WTC11 (cell line): ENCODE results near the gene HCFC1. TPM values are rescaled to one million over a fixed set of nuclear protein-coding genes. Genes with fewer than 3 reads are reported as not detected.
A peak's percentile ranks its signal among the peaks of the same experiment; 100 is the strongest.

ENCODE experiments used
- ATAC-seq: fragments of 200-7000 bp; cut with Tn5 transposase; 2 replicates; pipeline ENCODE4 v1.10.0; 2021; ENCODE audit warnings: mild to moderate bottlenecking, moderate library complexity
- CTCF ChIA-PET: fragments of 300-600 bp; sonication (Branson Sonifier 250); formaldehyde crosslinking; loops from one replicate; lab custom pipeline; 2021; ENCODE audit warnings: antibody characterized with exemption; lab: Charles Lee
- POLR2A ChIA-PET: fragments of 350-600 bp; sonication (Branson Sonifier 250); formaldehyde crosslinking; loops from one replicate; lab custom pipeline; 2021; ENCODE audit warnings: antibody characterized with exemption; lab: Charles Lee
- DNase-seq: peaks from one replicate; pipeline ENCODE4 v3.0.0; 2021; ENCODE audit warnings: low spot score
- H3K27ac Mint-ChIP-seq: 2 replicates; pipeline ENCODE4 v1.8.0; 2021; ENCODE audit warnings: mixed read lengths
- H3K27me3 Mint-ChIP-seq: 2 replicates; pipeline ENCODE4 v1.8.0; 2021; ENCODE audit warnings: low read depth, mild to moderate bottlenecking, moderate library complexity, mixed read lengths
- H3K36me3 Mint-ChIP-seq: 2 replicates; pipeline ENCODE4 v1.8.0; 2021; ENCODE audit warnings: mixed read lengths
- H3K4me1 Mint-ChIP-seq: 2 replicates; pipeline ENCODE4 v1.8.0; 2022; ENCODE audit warnings: mixed read lengths
- H3K4me3 Mint-ChIP-seq: 2 replicates; pipeline ENCODE4 v1.8.0; 2021; ENCODE audit warnings: mild to moderate bottlenecking, moderate library complexity, mixed read lengths
- H3K9me3 Mint-ChIP-seq: 2 replicates; pipeline ENCODE4 v1.8.0; 2021; ENCODE audit warnings: mixed read lengths
- FOXP1 ChIP-seq: sonication (generic); formaldehyde crosslinking; IDR thresholded peaks from 2 replicates; pipeline ENCODE4 v1.8.0; 2022; ENCODE audit warnings: missing genetic modification reagents, mild to moderate bottlenecking, moderate library complexity, borderline replicate concordance
- JUN ChIP-seq: sonication (generic); formaldehyde crosslinking; IDR thresholded peaks from 2 replicates; pipeline ENCODE4 v1.8.0; 2023; ENCODE audit warnings: mild to moderate bottlenecking, missing genetic modification reagents
- NFATC4 ChIP-seq: fragments of 250-450 bp; sonication (Bioruptor Pico); IDR thresholded peaks from 2 replicates; pipeline ENCODE4 v1.9.0; 2021; ENCODE audit warnings: mild to moderate bottlenecking
- NFE2L1 ChIP-seq: sonication (generic); formaldehyde crosslinking; IDR thresholded peaks from 2 replicates; pipeline ENCODE4 v1.8.1; 2023; ENCODE audit warnings: missing genetic modification reagents
- SP1 ChIP-seq: sonication (generic); formaldehyde crosslinking; conservative IDR thresholded peaks from 2 replicates; pipeline ENCODE4 v1.8.1; 2022; ENCODE audit warnings: missing genetic modification reagents
- TP53 ChIP-seq: sonication (generic); formaldehyde crosslinking; IDR thresholded peaks from 2 replicates; pipeline ENCODE4 v1.8.1; 2023; ENCODE audit warnings: mild to moderate bottlenecking, missing genetic modification reagents
- ZNF219 ChIP-seq: sonication (generic); formaldehyde crosslinking; IDR thresholded peaks from 2 replicates; pipeline ENCODE4 v1.8.0; 2023; ENCODE audit warnings: missing genetic modification reagents, mild to moderate bottlenecking, borderline replicate concordance
- ZNF232 ChIP-seq: sonication (generic); formaldehyde crosslinking; IDR thresholded peaks from 2 replicates; pipeline ENCODE4 v1.8.0; 2022; ENCODE audit warnings: mild to moderate bottlenecking, missing genetic modification reagents
- ZNF263 ChIP-seq: sonication (generic); formaldehyde crosslinking; IDR thresholded peaks from 2 replicates; pipeline ENCODE4 v1.8.1; 2022; ENCODE audit warnings: low read depth, mild to moderate bottlenecking, moderate library complexity, missing genetic modification reagents
- ZNF671 ChIP-seq: fragments of 250-450 bp; sonication (Bioruptor Pico); IDR thresholded peaks from 2 replicates; pipeline ENCODE4 v1.8.0; 2021; ENCODE audit warnings: mild to moderate bottlenecking
- total RNA-seq: library from RNA; stranded (reverse); gene quantifications from 3 replicates; pipeline ENCODE4 v1.2.3, GENCODE V29; 2021
- TF ChIP-seq, protein P1 (sequence below): sonication (generic); formaldehyde crosslinking; IDR thresholded peaks from 2 replicates; pipeline ENCODE4 v1.8.1; 2023; ENCODE audit warnings: mild to moderate bottlenecking, missing genetic modification reagents, moderate library complexity
- TF ChIP-seq, protein P2 (sequence below): fragments of 200-600 bp; IDR thresholded peaks from 2 replicates; pipeline ENCODE4 v1.8.0; 2022; ENCODE audit warnings: antibody characterized with exemption
- TF ChIP-seq, protein P3 (sequence below): fragments of 250-450 bp; sonication (Bioruptor Pico); IDR thresholded peaks from 2 replicates; pipeline ENCODE4 v1.9.0; 2021; ENCODE audit warnings: moderate library complexity, mild to moderate bottlenecking, inconsistent platforms, borderline replicate concordance
- TF ChIP-seq, protein P4 (sequence below): sonication (generic); formaldehyde crosslinking; IDR thresholded peaks from 2 replicates; pipeline ENCODE4 v1.8.0; 2022; ENCODE audit warnings: mild to moderate bottlenecking, missing genetic modification reagents
- TF ChIP-seq, protein P5 (sequence below): sonication (generic); formaldehyde crosslinking; conservative IDR thresholded peaks from 2 replicates; pipeline ENCODE4 v1.8.1; 2022; ENCODE audit warnings: mild to moderate bottlenecking, missing genetic modification reagents
- TF ChIP-seq, protein P6 (sequence below): sonication (generic); formaldehyde crosslinking; IDR thresholded peaks from 2 replicates; pipeline ENCODE4 v1.8.1; 2022; ENCODE audit warnings: mild to moderate bottlenecking, moderate library complexity, missing genetic modification reagents
- TF ChIP-seq, protein P7 (sequence below): sonication (generic); formaldehyde crosslinking; IDR thresholded peaks from 2 replicates; pipeline ENCODE4 v1.8.0; 2022; ENCODE audit warnings: missing genetic modification reagents
- TF ChIP-seq, protein P8 (sequence below): sonication (generic); formaldehyde crosslinking; conservative IDR thresholded peaks from 2 replicates; pipeline ENCODE4 v1.8.1; 2023; ENCODE audit warnings: mild to moderate bottlenecking, low read depth, missing genetic modification reagents, moderate library complexity
- TF ChIP-seq, protein P9 (sequence below): sonication (generic); formaldehyde crosslinking; IDR thresholded peaks from 2 replicates; pipeline ENCODE4 v1.8.1; 2023; ENCODE audit warnings: mild to moderate bottlenecking, missing genetic modification reagents
- TF ChIP-seq, protein P10 (sequence below): sonication (generic); formaldehyde crosslinking; IDR thresholded peaks from 2 replicates; pipeline ENCODE4 v1.8.0; 2022; ENCODE audit warnings: mild to moderate bottlenecking, missing genetic modification reagents

Gene HCFC1
- total RNA-seq, 1 experiment from 2014 or later = 130 TPM

DNA sequence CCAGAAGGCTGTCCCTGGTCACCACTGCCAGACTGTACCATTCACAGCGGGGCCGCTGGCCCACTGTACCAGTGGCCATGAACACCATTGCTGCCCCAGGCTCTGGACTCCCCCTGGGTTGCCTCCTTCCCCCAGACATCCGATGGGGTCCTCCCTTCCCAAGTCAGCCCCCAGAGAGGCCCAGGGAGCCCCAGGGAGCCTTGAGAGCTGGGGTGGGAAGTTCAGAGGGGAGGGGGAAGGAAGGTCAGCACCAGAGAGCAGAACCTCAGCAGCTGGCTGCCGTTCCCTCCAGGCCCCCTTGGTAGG, 45.1 kb downstream of the HCFC1 start (continued):
- TF ChIP-seq, protein P1, sequence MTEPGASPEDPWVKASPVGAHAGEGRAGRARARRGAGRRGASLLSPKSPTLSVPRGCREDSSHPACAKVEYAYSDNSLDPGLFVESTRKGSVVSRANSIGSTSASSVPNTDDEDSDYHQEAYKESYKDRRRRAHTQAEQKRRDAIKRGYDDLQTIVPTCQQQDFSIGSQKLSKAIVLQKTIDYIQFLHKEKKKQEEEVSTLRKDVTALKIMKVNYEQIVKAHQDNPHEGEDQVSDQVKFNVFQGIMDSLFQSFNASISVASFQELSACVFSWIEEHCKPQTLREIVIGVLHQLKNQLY = no peak
- TF ChIP-seq TP53 = no peak
- TF ChIP-seq ZNF263 (CRISPR knock-in tag) = no peak
- TF ChIP-seq, protein P2, sequence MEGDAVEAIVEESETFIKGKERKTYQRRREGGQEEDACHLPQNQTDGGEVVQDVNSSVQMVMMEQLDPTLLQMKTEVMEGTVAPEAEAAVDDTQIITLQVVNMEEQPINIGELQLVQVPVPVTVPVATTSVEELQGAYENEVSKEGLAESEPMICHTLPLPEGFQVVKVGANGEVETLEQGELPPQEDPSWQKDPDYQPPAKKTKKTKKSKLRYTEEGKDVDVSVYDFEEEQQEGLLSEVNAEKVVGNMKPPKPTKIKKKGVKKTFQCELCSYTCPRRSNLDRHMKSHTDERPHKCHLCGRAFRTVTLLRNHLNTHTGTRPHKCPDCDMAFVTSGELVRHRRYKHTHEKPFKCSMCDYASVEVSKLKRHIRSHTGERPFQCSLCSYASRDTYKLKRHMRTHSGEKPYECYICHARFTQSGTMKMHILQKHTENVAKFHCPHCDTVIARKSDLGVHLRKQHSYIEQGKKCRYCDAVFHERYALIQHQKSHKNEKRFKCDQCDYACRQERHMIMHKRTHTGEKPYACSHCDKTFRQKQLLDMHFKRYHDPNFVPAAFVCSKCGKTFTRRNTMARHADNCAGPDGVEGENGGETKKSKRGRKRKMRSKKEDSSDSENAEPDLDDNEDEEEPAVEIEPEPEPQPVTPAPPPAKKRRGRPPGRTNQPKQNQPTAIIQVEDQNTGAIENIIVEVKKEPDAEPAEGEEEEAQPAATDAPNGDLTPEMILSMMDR = no peak

DNA sequence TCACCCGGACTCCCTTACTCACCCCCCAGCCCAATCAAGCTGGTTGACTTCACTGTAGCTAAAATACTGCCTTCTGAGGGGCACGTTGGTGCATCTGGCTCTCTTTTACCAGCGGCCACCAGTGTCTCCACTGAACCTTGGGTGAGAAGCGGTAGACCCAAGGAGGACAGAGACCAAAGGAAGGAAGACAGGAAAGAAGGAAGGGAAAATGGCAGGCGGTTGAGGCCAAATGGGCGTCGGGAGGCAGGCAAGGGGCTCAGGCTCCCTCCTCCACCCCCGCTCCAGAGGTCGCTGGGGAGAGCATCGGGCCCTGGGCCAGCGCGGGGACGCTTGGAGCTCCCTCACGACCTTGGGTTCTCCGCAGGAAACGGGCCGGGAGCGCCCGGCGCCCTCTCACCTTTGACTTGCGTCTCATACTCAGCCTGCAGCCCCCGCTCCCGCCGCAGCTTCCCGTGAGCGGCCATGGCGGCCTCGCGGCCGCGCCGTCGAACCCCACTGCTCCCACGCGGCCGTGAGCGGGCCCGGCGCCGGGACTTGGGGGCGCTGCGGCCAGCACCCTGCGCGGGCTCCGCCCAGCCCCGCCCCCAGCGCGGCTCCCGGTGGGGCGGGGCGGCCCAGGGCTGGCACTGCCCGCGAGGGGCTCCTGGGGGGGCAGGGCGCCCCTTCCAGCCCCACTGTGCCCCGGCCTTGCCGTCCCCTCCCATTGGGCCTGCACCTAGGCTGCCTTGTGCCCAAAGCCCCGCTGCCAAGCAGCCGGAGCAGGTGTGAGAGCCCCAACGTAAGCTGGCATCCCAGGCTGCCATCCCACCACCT, 45.7 kb downstream of the HCFC1 start, which contains the start of gene ARHGAP4:
ARHGAP4 (minus strand) TSS at position 526 of the 813 bp plus-strand sequence; CDS start at position 464, 62 bp downstream.
- ChIA-PET POLR2A (interaction anchor here (0.6 to 1.7 kb wide), 10 partner anchors 10 to 242 kb away, joined by 3 to 8 read pairs (median 4); no protein-coding TSS in a partner anchor), CTCF (interaction anchor here (0.5 to 6.9 kb wide), 13 partner anchors 9 to 199 kb away, joined by 3 to 116 read pairs (median 5); partner anchors contain the start of genes NAA10 and RENBP)
- H3K9me3 Mint-ChIP-seq = no peaks in the 10 kb centered on the region
- TF ChIP-seq, protein P3, sequence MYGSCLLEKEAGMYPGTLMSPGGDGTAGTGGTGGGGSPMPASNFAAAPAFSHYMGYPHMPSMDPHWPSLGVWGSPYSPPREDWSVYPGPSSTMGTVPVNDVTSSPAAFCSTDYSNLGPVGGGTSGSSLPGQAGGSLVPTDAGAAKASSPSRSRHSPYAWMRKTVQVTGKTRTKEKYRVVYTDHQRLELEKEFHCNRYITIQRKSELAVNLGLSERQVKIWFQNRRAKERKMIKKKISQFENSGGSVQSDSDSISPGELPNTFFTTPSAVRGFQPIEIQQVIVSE (CRISPR knock-in tag) = no peak
- TF ChIP-seq, protein P4, sequence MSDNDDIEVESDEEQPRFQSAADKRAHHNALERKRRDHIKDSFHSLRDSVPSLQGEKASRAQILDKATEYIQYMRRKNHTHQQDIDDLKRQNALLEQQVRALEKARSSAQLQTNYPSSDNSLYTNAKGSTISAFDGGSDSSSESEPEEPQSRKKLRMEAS (CRISPR knock-in tag) = 0 out of 2 replicates have a peak, but pooled peaks have one; percentile 15
- TF ChIP-seq NFATC4 (CRISPR knock-in tag) = peak; percentile 79; the same call in 1 of the 2 replicates
- TF ChIP-seq, protein P5, sequence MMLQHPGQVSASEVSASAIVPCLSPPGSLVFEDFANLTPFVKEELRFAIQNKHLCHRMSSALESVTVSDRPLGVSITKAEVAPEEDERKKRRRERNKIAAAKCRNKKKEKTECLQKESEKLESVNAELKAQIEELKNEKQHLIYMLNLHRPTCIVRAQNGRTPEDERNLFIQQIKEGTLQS = no peak
- TF ChIP-seq NFE2L1 (CRISPR knock-in tag) = peak; percentile 43; the same call in 1 of the 2 replicates
- TF ChIP-seq ZNF219 (CRISPR knock-in tag) = no peak
- peak; percentile 58; the same call in 1 of the 2 replicates for TF ChIP-seq SP1 (CRISPR knock-in tag)
- 0 out of 2 replicates have a peak, but pooled peaks have one; percentile 25 for TF ChIP-seq JUN
- TF ChIP-seq, protein P1 = no peak
- TF ChIP-seq, protein P6, sequence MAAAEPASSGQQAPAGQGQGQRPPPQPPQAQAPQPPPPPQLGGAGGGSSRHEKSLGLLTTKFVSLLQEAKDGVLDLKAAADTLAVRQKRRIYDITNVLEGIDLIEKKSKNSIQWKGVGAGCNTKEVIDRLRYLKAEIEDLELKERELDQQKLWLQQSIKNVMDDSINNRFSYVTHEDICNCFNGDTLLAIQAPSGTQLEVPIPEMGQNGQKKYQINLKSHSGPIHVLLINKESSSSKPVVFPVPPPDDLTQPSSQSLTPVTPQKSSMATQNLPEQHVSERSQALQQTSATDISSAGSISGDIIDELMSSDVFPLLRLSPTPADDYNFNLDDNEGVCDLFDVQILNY (CRISPR knock-in tag) = no peak
- peak; percentile 22; the same call in 1 of the 2 replicates for TF ChIP-seq ZNF671
- no peak for TF ChIP-seq ZNF232 (CRISPR knock-in tag)
- TF ChIP-seq, protein P7, sequence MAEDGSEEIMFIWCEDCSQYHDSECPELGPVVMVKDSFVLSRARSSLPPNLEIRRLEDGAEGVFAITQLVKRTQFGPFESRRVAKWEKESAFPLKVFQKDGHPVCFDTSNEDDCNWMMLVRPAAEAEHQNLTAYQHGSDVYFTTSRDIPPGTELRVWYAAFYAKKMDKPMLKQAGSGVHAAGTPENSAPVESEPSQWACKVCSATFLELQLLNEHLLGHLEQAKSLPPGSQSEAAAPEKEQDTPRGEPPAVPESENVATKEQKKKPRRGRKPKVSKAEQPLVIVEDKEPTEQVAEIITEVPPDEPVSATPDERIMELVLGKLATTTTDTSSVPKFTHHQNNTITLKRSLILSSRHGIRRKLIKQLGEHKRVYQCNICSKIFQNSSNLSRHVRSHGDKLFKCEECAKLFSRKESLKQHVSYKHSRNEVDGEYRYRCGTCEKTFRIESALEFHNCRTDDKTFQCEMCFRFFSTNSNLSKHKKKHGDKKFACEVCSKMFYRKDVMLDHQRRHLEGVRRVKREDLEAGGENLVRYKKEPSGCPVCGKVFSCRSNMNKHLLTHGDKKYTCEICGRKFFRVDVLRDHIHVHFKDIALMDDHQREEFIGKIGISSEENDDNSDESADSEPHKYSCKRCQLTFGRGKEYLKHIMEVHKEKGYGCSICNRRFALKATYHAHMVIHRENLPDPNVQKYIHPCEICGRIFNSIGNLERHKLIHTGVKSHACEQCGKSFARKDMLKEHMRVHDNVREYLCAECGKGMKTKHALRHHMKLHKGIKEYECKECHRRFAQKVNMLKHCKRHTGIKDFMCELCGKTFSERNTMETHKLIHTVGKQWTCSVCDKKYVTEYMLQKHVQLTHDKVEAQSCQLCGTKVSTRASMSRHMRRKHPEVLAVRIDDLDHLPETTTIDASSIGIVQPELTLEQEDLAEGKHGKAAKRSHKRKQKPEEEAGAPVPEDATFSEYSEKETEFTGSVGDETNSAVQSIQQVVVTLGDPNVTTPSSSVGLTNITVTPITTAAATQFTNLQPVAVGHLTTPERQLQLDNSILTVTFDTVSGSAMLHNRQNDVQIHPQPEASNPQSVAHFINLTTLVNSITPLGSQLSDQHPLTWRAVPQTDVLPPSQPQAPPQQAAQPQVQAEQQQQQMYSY (CRISPR knock-in tag) = no peak
- TF ChIP-seq, protein P8, sequence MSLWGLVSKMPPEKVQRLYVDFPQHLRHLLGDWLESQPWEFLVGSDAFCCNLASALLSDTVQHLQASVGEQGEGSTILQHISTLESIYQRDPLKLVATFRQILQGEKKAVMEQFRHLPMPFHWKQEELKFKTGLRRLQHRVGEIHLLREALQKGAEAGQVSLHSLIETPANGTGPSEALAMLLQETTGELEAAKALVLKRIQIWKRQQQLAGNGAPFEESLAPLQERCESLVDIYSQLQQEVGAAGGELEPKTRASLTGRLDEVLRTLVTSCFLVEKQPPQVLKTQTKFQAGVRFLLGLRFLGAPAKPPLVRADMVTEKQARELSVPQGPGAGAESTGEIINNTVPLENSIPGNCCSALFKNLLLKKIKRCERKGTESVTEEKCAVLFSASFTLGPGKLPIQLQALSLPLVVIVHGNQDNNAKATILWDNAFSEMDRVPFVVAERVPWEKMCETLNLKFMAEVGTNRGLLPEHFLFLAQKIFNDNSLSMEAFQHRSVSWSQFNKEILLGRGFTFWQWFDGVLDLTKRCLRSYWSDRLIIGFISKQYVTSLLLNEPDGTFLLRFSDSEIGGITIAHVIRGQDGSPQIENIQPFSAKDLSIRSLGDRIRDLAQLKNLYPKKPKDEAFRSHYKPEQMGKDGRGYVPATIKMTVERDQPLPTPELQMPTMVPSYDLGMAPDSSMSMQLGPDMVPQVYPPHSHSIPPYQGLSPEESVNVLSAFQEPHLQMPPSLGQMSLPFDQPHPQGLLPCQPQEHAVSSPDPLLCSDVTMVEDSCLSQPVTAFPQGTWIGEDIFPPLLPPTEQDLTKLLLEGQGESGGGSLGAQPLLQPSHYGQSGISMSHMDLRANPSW = no peak
- TF ChIP-seq, protein P9, sequence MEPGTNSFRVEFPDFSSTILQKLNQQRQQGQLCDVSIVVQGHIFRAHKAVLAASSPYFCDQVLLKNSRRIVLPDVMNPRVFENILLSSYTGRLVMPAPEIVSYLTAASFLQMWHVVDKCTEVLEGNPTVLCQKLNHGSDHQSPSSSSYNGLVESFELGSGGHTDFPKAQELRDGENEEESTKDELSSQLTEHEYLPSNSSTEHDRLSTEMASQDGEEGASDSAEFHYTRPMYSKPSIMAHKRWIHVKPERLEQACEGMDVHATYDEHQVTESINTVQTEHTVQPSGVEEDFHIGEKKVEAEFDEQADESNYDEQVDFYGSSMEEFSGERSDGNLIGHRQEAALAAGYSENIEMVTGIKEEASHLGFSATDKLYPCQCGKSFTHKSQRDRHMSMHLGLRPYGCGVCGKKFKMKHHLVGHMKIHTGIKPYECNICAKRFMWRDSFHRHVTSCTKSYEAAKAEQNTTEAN = 0 out of 2 replicates have a peak, but pooled peaks have one; percentile 56
- TF ChIP-seq, protein P10, sequence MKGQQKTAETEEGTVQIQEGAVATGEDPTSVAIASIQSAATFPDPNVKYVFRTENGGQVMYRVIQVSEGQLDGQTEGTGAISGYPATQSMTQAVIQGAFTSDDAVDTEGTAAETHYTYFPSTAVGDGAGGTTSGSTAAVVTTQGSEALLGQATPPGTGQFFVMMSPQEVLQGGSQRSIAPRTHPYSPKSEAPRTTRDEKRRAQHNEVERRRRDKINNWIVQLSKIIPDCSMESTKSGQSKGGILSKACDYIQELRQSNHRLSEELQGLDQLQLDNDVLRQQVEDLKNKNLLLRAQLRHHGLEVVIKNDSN (CRISPR knock-in tag) = no peak
- TF ChIP-seq FOXP1 (CRISPR knock-in tag) = peak; percentile 51
- DNase-seq (peak; percentile 31), ATAC-seq (no peak)
- H3K27me3 Mint-ChIP-seq = no peaks in the 10 kb centered on the region
- peak within 1 kb of the TSS; percentile 87 for H3K27ac Mint-ChIP-seq
- H3K4me1 Mint-ChIP-seq = peaks cover 28% of the 10 kb centered on the region
- peak within 1 kb of the TSS; percentile 86 for H3K4me3 Mint-ChIP-seq
- H3K36me3 Mint-ChIP-seq = no peaks in the 10 kb centered on the region
